SK-N-SH (cell line): ENCODE data around the gene SLC35D3. TPM values are rescaled to one million over a fixed set of nuclear protein-coding genes. Genes with fewer than 3 reads are reported as not detected.
A peak's percentile ranks its signal among the peaks of the same experiment; 100 is the strongest.

Experiments
- CTCF ChIA-PET: fragments of 300-600, 350-600 bp; formaldehyde crosslinking; extraction: SDS; loops from one replicate; lab custom pipeline; 2021; lab: Yijun Ruan, JAX
- POLR2A ChIA-PET: fragments of 350-600 bp; sonication (Branson Sonifier 250); formaldehyde crosslinking; extraction: SDS; loops from one replicate; lab custom pipeline; 2020; ENCODE audit warnings: antibody characterized with exemption, inconsistent platforms; lab: Yijun Ruan, JAX
- DNase-seq: peaks from one replicate; pipeline ENCODE4 v3.0.0; 2012
- H2AFZ ChIP-seq: fragments of 200-600 bp; sonication (generic); 2 replicates; pipeline ENCODE4 v1.8.1; 2016; ENCODE audit warnings: antibody characterized with exemption, mild to moderate bottlenecking, low read depth
- H3F3A ChIP-seq: fragments of 200-600 bp; sonication (generic); replicated peaks from 2 replicates; pipeline ENCODE3; 2016; ENCODE audit warnings: antibody characterized with exemption, mild to moderate bottlenecking; ENCODE audit not compliant: insufficient read depth
- H3K27ac ChIP-seq, 2 experiments: fragments of 200-500 bp in 1 of 2; fragments of 200-600 bp in 1 of 2; sonication (Bioruptor generic) in 1 of 2; sonication (generic), shearing (Covaris generic) in 1 of 2; 2 replicates each; pipeline versions ENCODE4 v1.5.1 to v1.6.1; 2014 to 2016; ENCODE audit warnings: low read depth in 2 of 2, inconsistent platforms in 1 of 2, low read length in 1 of 2, mild to moderate bottlenecking in 1 of 2, mixed read lengths in 1 of 2
- H3K27me3 ChIP-seq: fragments of 200-600 bp; sonication (generic), shearing (Covaris generic); 2 replicates; pipeline ENCODE4 v1.6.1; 2016; ENCODE audit warnings: mixed run types; ENCODE audit not compliant: insufficient read depth
- H3K36me3 ChIP-seq, 2 experiments: fragments of 200-500 bp in 1 of 2; fragments of 200-600 bp in 1 of 2; sonication (Bioruptor generic) in 1 of 2; sonication (generic) in 1 of 2; replicated peaks in 1 of 2; 2 replicates each; pipeline versions ENCODE3 to v1.5.1; 2014 to 2016; ENCODE audit warnings: low read length in 1 of 2, mild to moderate bottlenecking in 1 of 2; ENCODE audit not compliant: insufficient read depth in 2 of 2, control insufficient read depth in 1 of 2
- H3K4me1 ChIP-seq, 2 experiments: fragments of 200-500 bp in 1 of 2; fragments of 200-600 bp in 1 of 2; sonication (Bioruptor generic) in 1 of 2; sonication (generic), shearing (Covaris generic) in 1 of 2; 2 replicates each; pipeline versions ENCODE4 v1.5.1 to v1.6.1; 2014 to 2016; ENCODE audit warnings: low read depth in 1 of 2, low read length in 1 of 2, mixed run types in 1 of 2; ENCODE audit not compliant: insufficient read depth in 2 of 2, control insufficient read depth in 1 of 2
- H3K4me2 ChIP-seq: fragments of 200-600 bp; sonication (generic), shearing (Covaris generic); 2 replicates; pipeline ENCODE4 v1.6.1; 2017; ENCODE audit warnings: mixed run types
- H3K4me3 ChIP-seq, 2 experiments: fragments of 200-500 bp in 1 of 2; fragments of 200-600 bp in 1 of 2; sonication (Bioruptor generic) in 1 of 2; sonication (generic), shearing (Covaris generic) in 1 of 2; 2 replicates each; pipeline versions ENCODE4 v1.5.1 to v1.8.1; 2014 to 2016; ENCODE audit warnings: low read depth in 2 of 2, inconsistent platforms in 1 of 2, low read length in 1 of 2, mild to moderate bottlenecking in 1 of 2, mixed read lengths in 1 of 2, moderate library complexity in 1 of 2
- H3K79me2 ChIP-seq: fragments of 200-600 bp; sonication (generic); 2 replicates; pipeline ENCODE4 v1.8.1; 2017; ENCODE audit warnings: mild to moderate bottlenecking; ENCODE audit not compliant: insufficient read depth
- H3K9ac ChIP-seq: fragments of 200-600 bp; sonication (generic); 2 replicates; pipeline ENCODE4 v1.6.1; 2017; ENCODE audit warnings: mixed run types
- H3K9me2 ChIP-seq: fragments of 200-600 bp; sonication (generic); 2 replicates; pipeline ENCODE4 v1.6.1; 2017; ENCODE audit warnings: mixed run types
- H3K9me3 ChIP-seq: fragments of 200-600 bp; sonication (generic); 2 replicates; pipeline ENCODE4 v1.6.1; 2017; ENCODE audit warnings: mixed run types, mild to moderate bottlenecking, moderate library complexity
- H4K20me1 ChIP-seq: fragments of 200-600 bp; sonication (generic); 2 replicates; pipeline ENCODE4 v1.6.1; 2017; ENCODE audit warnings: mild to moderate bottlenecking, mixed run types; ENCODE audit not compliant: insufficient read depth
- ELF1 ChIP-seq: IDR thresholded peaks from 2 replicates; pipeline ENCODE4 v1.4.0; 2012
- EP300 ChIP-seq, 2 experiments: IDR thresholded peaks; 2 replicates each; pipeline versions ENCODE4 v1.4.0 to v1.6.1; 2012; ENCODE audit warnings: borderline replicate concordance in 1 of 2, low read depth in 1 of 2, low read length in 1 of 2
- POLR2AphosphoS5 ChIP-seq: IDR thresholded peaks from 2 replicates; pipeline ENCODE4 v1.6.1; 2012; ENCODE audit warnings: low read depth, low read length
- RCOR1 ChIP-seq: fragments of 150-350 bp; IDR thresholded peaks from 2 replicates; pipeline ENCODE4 v1.6.1; 2017; ENCODE audit warnings: antibody characterized with exemption, low read length
- RFX5 ChIP-seq: IDR thresholded peaks from 2 replicates; pipeline ENCODE4 v1.6.1; 2012; ENCODE audit warnings: mild to moderate bottlenecking, improper control_type of control experiment, low read length
- RXRA ChIP-seq: IDR thresholded peaks from 2 replicates; pipeline ENCODE4 v1.4.0; 2012; ENCODE audit warnings: low read depth, mild to moderate bottlenecking, borderline replicate concordance
- TCF12 ChIP-seq: IDR thresholded peaks from 2 replicates; pipeline ENCODE4 v1.4.0; 2012
- USF2 ChIP-seq: fragments of 150-350 bp; IDR thresholded peaks from 2 replicates; pipeline ENCODE4 v1.6.1; 2017; ENCODE audit warnings: antibody characterized with exemption, low read length, low read depth, borderline replicate concordance
- YY1 ChIP-seq: IDR thresholded peaks from 2 replicates; pipeline ENCODE4 v1.4.0; 2012; ENCODE audit warnings: low read depth, mild to moderate bottlenecking
- WGBS: methylation state at CpG from one replicate; pipeline ENCODE4 v1.1.6; 2017; ENCODE audit warnings: low lambda C conversion rate; 5-methylcytosine and 5-hydroxymethylcytosine counted together
- polyA plus RNA-seq, 3 experiments: library from polyadenylated mRNA; depleted of rRNA; stranded (reverse); fragments of >200 nt; gene quantifications; 2 replicates each; pipeline ENCODE4 v1.2.3, GENCODE V29; 2012
- TF ChIP-seq, protein P1 (sequence below): IDR thresholded peaks from 2 replicates; pipeline ENCODE4 v1.6.1; 2012; ENCODE audit warnings: mild to moderate bottlenecking, low read depth, low read length, moderate library complexity

The SLC35D3 gene
- polyA plus RNA-seq, 1 of the 3 experiments (the other 2 are of a cell fraction) = 0.05 TPM

GRCh38 chr6:136887953-136888352 is 34.1 kb upstream of the SLC35D3 start:
- Histone ChIP-seq H4K20me1 (no peaks in the 10 kb centered on the region), H3K27me3 (no peaks in the 10 kb centered on the region), H3K4me3 (no peak overlapping the region), H3F3A (no peaks in the 10 kb centered on the region), H2AFZ (no peak overlapping the region), H3K27ac (peak overlapping the region in 1 of 2 experiments; percentile 47; a peak in 2 of 4 replicates), H3K79me2 (no peaks in the 10 kb centered on the region), H3K9me2 (no peaks in the 10 kb centered on the region), H3K4me2 (no peak overlapping the region), H3K36me3 (peaks cover 0 to 2% of the 10 kb centered on the region in 2 experiments), H3K4me1 (peaks cover 6 to 14% of the 10 kb centered on the region in 2 experiments; a peak in 3 of 4 replicates), H3K9ac (no peak overlapping the region), H3K9me3 (no peaks in the 10 kb centered on the region)
- DNase-seq = no peak
- ChIA-PET CTCF (interaction anchor here (0.7 to 2.1 kb wide), 5 partner anchors 15 to 206 kb away, joined by 3 to 8 read pairs (median 5); partner anchors contain the start of gene SLC35D3), POLR2A (interaction anchor here (3.1 kb wide), 1 partner anchor 34 kb away, joined by 12 read pairs; the partner anchor contains the start of gene SLC35D3)
- TF ChIP-seq RXRA = no peak
- TF ChIP-seq, protein P1, sequence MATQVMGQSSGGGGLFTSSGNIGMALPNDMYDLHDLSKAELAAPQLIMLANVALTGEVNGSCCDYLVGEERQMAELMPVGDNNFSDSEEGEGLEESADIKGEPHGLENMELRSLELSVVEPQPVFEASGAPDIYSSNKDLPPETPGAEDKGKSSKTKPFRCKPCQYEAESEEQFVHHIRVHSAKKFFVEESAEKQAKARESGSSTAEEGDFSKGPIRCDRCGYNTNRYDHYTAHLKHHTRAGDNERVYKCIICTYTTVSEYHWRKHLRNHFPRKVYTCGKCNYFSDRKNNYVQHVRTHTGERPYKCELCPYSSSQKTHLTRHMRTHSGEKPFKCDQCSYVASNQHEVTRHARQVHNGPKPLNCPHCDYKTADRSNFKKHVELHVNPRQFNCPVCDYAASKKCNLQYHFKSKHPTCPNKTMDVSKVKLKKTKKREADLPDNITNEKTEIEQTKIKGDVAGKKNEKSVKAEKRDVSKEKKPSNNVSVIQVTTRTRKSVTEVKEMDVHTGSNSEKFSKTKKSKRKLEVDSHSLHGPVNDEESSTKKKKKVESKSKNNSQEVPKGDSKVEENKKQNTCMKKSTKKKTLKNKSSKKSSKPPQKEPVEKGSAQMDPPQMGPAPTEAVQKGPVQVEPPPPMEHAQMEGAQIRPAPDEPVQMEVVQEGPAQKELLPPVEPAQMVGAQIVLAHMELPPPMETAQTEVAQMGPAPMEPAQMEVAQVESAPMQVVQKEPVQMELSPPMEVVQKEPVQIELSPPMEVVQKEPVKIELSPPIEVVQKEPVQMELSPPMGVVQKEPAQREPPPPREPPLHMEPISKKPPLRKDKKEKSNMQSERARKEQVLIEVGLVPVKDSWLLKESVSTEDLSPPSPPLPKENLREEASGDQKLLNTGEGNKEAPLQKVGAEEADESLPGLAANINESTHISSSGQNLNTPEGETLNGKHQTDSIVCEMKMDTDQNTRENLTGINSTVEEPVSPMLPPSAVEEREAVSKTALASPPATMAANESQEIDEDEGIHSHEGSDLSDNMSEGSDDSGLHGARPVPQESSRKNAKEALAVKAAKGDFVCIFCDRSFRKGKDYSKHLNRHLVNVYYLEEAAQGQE = no peak
- 50% methylated on average over 1 of the region's 1 CpG for WGBS

DNA sequence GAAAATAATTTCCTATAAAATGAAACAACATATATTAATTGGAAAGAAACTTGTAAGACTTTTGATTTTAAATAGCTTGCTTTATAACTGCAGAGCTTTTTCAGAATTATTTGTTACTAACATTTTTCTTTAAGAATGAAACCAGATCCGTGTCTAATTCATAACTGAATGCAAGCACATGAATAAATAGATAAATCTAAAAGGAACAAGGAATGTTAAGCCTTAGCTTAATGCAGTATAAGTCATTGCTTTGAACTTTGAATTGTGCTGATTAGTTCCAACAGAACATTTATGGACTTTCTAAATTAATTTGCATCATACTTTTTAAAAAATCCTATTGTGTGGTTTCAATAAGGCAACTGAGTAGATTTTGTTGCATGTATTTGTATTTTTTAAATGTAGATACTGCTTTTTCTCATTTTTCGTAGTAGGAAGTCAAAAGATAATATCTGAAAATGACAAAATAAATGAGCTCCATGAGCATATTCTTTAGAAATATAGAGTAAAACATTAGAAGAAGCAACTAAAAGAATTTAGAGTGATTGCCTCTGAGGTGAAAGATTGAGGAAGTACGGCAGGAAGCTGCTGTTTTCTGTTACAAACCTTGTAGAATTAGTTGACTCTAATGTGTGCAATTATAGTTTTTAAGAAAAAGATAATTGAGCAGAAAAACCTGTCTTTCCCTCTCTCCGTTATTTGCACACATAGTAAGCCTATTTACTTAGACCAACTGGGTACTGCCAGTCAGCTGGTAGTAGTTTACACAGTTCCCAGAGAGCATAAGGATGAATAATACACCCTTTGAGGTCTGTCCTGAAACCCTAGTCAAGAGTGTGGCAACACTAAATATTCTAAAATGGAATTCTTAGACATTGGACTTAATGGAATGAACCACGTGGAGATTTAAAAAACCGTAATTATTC is 32.6 kb upstream of the SLC35D3 start:
- POLR2A ChIA-PET = interaction anchor here (0.7 to 3.1 kb wide), 2 partner anchors 28 to 32 kb away, joined by 3 to 12 read pairs; partner anchors contain the start of gene SLC35D3

More for the DNA sequence above, 32.6 kb upstream of the SLC35D3 start:
- Histone ChIP-seq H3K4me2 (no peak overlapping the region), H3K4me3 (no peak overlapping the region), H3K27me3 (no peaks in the 10 kb centered on the region), H2AFZ (no peak overlapping the region), H3K9ac (no peak overlapping the region), H4K20me1 (no peaks in the 10 kb centered on the region), H3F3A (no peaks in the 10 kb centered on the region)
- DNase-seq = no peak
- no peak for TF ChIP-seq TCF12
- TF ChIP-seq, protein P1 = no peak
- TF ChIP-seq YY1 = no peak
- TF ChIP-seq EP300 (IDR thresholded peaks at IDR 0.05; ENCODE audit: borderline replicate concordance in 1 of 2, low read depth in 1 of 2, low read length in 1 of 2) = no peak
- no peak for TF ChIP-seq RCOR1
- TF ChIP-seq ELF1 = no peak
- TF ChIP-seq RFX5 = no peak
- TF ChIP-seq POLR2AphosphoS5 = no peak
- no peak for TF ChIP-seq USF2
- TF ChIP-seq, all 33 proteins: peak for 0
- H3K27ac ChIP-seq = peak overlapping the region in 1 of 2 experiments; percentile 69; a peak in 2 of 4 replicates
- 72% methylated on average over 6 of the region's 6 CpGs for WGBS
- H3K79me2 ChIP-seq = no peaks in the 10 kb centered on the region
- peaks cover 6 to 14% of the 10 kb centered on the region in 2 experiments; a peak in 3 of 4 replicates for H3K4me1 ChIP-seq
- H3K36me3 ChIP-seq = peaks cover 0 to 8% of the 10 kb centered on the region in 2 experiments
- H3K9me3 ChIP-seq = no peaks in the 10 kb centered on the region
- no peaks in the 10 kb centered on the region for H3K9me2 ChIP-seq
- CTCF ChIA-PET = interaction anchor here (0.7 to 3.1 kb wide), 15 partner anchors 13 to 425 kb away, joined by 3 to 13 read pairs (median 3); partner anchors contain the start of gene MAP3K5
